Activated naive CD8-positive, alpha-beta T cell (primary cell): Measurements from ENCODE around the gene TOR1B.
"Not testable (repeated sequence)": the region's sequence is repeated elsewhere in the genome, so short reads cannot be mapped to it uniquely, and the experiment has no call there.

Experiments used
- H3K27ac Mint-ChIP-seq: one replicate; pipeline ENCODE4 v1.8.0; 2021; ENCODE audit warnings: mixed read lengths
- H3K27me3 Mint-ChIP-seq: one replicate; pipeline ENCODE4 v1.8.0; 2021; ENCODE audit warnings: mixed read lengths
- H3K36me3 Mint-ChIP-seq: one replicate; pipeline ENCODE4 v1.8.0; 2021; ENCODE audit warnings: mixed read lengths
- H3K4me1 Mint-ChIP-seq: one replicate; pipeline ENCODE4 v1.8.0; 2021; ENCODE audit warnings: low read depth, mixed read lengths
- H3K4me3 Mint-ChIP-seq: one replicate; pipeline ENCODE4 v1.8.0; 2021; ENCODE audit warnings: mild to moderate bottlenecking, mixed read lengths
- H3K9me3 Mint-ChIP-seq: one replicate; pipeline ENCODE4 v1.8.0; 2021; ENCODE audit warnings: low read depth, mixed read lengths

TOR1B gene, protein sequence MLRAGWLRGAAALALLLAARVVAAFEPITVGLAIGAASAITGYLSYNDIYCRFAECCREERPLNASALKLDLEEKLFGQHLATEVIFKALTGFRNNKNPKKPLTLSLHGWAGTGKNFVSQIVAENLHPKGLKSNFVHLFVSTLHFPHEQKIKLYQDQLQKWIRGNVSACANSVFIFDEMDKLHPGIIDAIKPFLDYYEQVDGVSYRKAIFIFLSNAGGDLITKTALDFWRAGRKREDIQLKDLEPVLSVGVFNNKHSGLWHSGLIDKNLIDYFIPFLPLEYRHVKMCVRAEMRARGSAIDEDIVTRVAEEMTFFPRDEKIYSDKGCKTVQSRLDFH

DNA sequence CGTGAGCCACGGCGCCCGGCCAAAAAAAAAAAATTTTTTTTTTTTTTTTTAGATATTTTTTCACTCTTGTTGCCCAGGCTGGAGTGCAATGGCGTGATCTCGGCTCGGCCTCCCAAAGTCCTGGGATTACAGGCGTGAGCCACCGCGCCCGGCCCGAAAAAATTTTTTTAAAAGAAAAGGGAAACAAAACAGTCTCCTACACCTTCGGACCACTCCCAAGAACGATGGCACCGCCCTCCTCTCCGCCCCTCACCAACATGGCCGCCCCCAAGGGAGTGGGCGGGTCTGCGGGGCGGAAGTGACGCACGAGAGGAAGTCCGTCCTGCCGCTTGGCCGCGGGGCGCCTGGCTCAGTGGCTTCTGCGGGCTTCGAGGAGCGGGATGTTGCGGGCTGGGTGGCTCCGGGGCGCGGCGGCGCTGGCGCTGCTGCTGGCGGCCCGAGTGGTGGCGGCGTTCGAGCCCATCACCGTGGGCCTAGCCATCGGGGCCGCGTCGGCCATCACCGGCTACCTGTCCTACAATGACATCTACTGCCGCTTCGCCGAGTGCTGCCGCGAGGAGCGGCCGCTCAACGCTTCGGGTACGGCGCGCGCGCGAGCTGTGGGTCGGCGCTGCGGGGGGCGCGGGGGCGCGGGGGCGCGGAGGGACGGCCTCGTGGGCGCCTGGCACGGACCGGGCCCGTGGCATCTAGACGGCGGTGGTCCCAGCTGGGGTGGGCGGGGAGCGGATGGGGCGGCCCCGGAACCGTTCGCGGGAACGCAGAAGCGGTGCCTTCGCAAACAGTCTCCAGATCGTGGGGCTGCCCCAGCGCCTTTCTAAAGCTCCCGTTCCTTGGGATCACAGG lies at the start of gene TOR1B:
Gene TOR1B (plus strand): TSS at position 352 of the 843 bp plus-strand sequence. CDS start 29 bp downstream, at position 381.
- Mint-ChIP-seq H3K36me3 (peaks cover 7% of the 10 kb centered on the region), H3K4me3 (peak within 1 kb of the TSS; percentile 91), H3K4me1 (peaks cover 27% of the 10 kb centered on the region), H3K27ac (peak within 1 kb of the TSS; percentile 88), H3K27me3 (no peaks in the 10 kb centered on the region), H3K9me3 (no peaks in the 10 kb centered on the region)

DNA sequence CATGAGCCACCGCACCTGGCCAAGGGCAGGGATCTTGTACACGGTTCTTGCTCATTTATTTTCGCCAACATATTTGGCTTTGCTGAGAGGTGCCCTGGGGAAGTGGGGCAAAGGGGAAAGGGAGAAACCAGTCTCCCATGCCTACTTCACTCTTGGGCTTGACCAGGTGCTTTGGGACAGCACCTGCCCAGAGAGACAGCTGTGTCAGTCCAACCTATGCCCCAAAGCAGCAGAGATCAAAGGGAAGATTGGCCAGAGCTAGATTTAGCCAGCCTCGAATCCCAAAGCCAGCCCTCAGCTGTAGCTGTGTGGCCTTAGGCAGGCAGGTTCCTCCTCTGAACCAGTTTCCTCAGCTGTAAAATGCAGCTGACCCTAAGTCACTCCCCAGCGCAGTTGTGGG lies 47.8 kb upstream of the TOR1B start:
- Mint-ChIP-seq H3K27ac (no peak overlapping the region), H3K36me3 (no peaks in the 10 kb centered on the region), H3K4me1 (peaks cover 29% of the 10 kb centered on the region), H3K27me3 (peaks cover 3% of the 10 kb centered on the region), H3K9me3 (no peaks in the 10 kb centered on the region), H3K4me3 (no peak overlapping the region)

DNA sequence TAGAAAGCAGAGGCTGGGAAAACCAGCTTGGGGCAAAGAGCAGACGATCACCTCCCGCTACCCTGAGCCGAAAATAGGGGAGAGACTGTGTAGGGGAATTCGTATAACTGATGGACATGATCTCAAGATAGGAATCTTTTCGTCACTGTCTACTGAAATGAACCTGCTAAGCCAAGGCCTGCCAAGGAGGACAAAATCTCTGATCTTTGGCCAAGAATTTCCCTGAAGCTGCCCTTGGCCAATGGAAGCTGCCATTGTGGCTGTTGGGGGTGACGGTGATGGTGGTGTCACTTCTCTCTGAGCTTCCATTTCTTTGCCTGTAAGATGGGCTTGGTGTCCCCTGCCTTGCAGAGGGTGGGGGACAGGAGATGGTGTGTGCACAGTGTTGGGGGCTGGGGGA lies 46.8 kb upstream of the TOR1B start:
- Mint-ChIP-seq H3K4me1 (peaks cover 29% of the 10 kb centered on the region), H3K36me3 (no peaks in the 10 kb centered on the region), H3K27ac (no peak overlapping the region), H3K9me3 (no peaks in the 10 kb centered on the region), H3K27me3 (peaks cover 3% of the 10 kb centered on the region), H3K4me3 (no peak overlapping the region)

DNA sequence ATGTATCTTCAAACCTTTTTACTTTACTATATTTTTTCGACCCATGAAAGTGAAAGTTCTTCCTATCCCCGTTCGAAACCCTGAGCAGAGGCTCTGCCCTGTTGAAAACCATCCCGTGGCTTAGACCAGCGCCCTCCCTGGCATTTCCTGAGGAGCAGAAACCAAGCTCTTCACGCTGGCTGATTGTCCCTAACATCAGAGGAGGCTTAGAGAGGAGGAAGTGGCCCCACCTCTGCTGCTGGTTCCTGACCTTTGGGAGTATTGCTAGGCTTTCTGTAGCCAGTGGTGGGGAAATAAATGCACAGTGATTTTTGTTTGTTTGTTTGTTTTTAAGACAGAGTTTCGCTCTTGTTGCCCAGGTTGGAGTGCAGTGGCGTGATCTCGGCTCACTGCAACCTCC lies 45.9 kb upstream of the TOR1B start:
- no peak overlapping the region for H3K27ac Mint-ChIP-seq
- H3K4me1 Mint-ChIP-seq = peaks cover 29% of the 10 kb centered on the region
- no peaks in the 10 kb centered on the region for H3K9me3 Mint-ChIP-seq
- peaks cover 3% of the 10 kb centered on the region for H3K27me3 Mint-ChIP-seq
- H3K36me3 Mint-ChIP-seq = no peaks in the 10 kb centered on the region
- no peak overlapping the region for H3K4me3 Mint-ChIP-seq

DNA sequence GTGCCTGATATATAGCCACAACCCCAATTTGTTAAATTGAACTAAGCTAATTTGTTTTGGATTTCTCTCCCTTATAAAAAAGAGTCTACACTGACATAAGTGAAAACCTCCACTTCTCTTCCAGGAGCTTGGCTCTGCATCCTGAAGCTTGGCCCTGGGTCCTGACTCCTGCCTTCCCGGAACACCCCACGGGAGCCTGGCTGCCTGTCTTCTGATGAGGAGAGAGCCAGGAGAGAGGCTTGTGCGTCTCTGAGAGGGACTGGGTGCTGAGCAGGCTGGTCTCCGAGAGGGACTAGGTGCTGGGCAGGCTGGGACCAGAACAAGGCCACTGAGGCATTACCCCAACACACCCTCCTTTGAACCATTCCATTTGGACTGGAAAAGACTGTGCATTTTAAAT lies 43.7 kb upstream of the TOR1B start:
- no peaks in the 10 kb centered on the region for H3K9me3 Mint-ChIP-seq
- no peaks in the 10 kb centered on the region for H3K36me3 Mint-ChIP-seq
- H3K27me3 Mint-ChIP-seq = peaks cover 3% of the 10 kb centered on the region
- H3K4me1 Mint-ChIP-seq = peaks cover 17% of the 10 kb centered on the region
- no peak overlapping the region for H3K27ac Mint-ChIP-seq
- no peak overlapping the region for H3K4me3 Mint-ChIP-seq

DNA sequence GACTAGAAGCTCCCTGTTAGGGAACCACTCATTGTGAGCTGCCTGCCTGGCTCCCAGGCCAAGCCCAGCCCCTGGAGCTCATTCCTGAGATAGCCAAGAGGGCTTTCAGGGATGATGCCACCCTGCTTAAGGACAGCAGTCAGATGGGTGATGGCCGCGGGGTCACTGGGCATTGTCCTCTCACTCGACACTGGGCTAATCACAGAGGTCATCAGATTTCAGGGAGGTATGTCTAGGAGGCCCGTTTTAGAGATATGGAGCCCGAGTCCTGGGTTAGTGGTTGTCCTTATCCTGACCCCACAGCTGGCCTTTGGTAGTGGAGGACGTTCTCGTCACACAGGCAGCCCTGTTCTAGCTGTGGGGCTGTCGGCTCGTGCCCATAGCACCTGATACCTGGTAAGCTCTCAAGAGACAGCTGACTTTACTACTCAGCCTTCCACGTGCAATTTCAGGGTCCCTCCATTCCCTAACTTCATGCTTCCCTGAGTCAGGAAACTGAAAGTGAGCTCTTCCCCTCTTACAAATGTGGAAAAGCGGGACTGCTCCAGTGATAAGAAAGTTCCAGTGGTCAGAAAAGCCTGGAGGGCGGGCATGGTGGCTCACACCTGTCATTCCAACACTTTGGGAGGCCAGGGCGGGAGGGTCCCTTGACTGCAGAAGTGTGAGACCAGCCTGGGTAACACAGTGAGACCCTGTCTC lies 43.0 kb upstream of the TOR1B start:
- H3K9me3 Mint-ChIP-seq = no peaks in the 10 kb centered on the region
- no peaks in the 10 kb centered on the region for H3K36me3 Mint-ChIP-seq
- peaks cover 3% of the 10 kb centered on the region for H3K27me3 Mint-ChIP-seq
- H3K4me3 Mint-ChIP-seq = no peak overlapping the region
- peaks cover 17% of the 10 kb centered on the region for H3K4me1 Mint-ChIP-seq
- no peak overlapping the region for H3K27ac Mint-ChIP-seq

DNA sequence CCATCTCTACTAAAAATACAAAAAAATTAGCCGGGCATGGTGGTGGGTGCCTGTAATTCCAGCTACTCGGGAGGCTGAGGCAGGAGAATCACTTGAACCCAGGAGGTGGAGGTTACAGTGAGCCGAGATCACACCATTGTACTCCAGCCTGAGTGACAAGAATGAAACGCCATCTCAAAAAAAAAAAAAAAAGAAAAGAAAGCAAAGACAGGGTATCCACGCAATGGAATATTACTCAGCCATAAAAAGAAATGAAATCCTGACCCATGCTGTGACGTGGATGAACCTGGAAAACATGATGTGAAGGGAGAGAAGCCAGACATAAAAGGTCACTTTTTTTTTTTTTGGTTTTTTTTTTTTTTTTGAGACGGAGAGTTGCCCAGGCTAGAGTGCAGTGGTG lies 42.2 kb upstream of the TOR1B start:
- H3K4me1 Mint-ChIP-seq = peaks cover 17% of the 10 kb centered on the region
- H3K27ac Mint-ChIP-seq, H3K9me3 Mint-ChIP-seq, H3K27me3 Mint-ChIP-seq, H3K4me3 Mint-ChIP-seq, H3K36me3 Mint-ChIP-seq: not testable (repeated sequence)

DNA sequence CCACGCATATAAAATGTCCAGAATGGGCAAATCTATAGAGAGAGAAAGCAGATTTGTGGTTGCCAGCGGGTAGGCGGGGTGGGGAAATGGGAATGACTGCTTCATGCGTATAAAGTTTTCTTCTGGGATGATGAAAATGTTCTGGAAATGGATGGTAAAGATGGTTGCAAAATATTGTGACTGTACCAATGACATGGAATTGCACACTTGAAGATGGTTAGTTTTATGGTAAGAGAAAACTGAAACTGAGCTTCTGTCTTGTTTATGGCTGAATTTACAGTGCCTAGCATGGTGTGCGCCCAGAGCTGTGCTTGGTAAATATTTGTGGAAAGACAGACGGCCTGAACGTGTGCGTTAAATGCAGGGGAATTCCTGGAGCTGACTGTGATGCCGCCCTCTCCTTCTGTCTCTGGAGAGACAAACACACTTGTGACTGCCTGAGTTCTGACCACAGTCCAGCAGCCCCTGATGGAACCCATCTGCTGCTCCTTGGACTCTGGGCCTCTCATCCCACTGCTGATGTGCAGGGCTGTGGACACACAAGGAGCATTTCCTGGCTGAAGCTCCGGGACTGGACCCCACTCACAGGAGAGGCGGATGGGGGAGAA lies 41.6 kb upstream of the TOR1B start:
- Mint-ChIP-seq H3K4me1 (peaks cover 16% of the 10 kb centered on the region), H3K27ac (no peak overlapping the region), H3K9me3 (no peaks in the 10 kb centered on the region)

DNA sequence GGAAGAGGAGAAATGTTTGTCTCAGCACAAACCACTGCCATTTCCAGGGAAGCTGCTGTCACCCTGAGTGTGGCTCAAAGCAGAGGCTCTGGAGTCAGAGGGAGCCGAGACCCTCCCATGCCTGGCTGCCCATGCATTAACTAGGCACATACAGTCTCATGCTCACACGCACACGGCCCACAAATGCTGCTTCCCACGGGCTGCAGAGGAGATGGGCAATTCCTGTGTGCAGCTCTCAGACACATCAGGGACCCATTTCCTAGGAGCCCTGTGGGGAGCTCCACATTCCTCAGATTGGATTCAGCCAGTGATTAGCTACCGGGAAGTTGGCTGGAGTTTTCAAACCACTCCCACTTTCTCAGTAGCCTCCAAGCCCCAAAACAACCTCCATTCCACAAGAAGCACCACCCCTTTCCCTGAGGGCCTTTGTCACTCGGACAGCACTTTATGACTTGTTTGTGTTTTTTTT lies 41.0 kb upstream of the TOR1B start:
- H3K36me3 Mint-ChIP-seq = no peaks in the 10 kb centered on the region
- no peak overlapping the region for H3K4me3 Mint-ChIP-seq
- H3K27ac Mint-ChIP-seq = no peak overlapping the region
- H3K4me1 Mint-ChIP-seq = peaks cover 11% of the 10 kb centered on the region
- peaks cover 3% of the 10 kb centered on the region for H3K27me3 Mint-ChIP-seq
- H3K9me3 Mint-ChIP-seq = no peaks in the 10 kb centered on the region

More for the DNA sequence above, 41.6 kb upstream of the TOR1B start:
- Mint-ChIP-seq H3K36me3 (no peaks in the 10 kb centered on the region), H3K4me3 (no peak overlapping the region), H3K27me3 (peaks cover 3% of the 10 kb centered on the region)

DNA sequence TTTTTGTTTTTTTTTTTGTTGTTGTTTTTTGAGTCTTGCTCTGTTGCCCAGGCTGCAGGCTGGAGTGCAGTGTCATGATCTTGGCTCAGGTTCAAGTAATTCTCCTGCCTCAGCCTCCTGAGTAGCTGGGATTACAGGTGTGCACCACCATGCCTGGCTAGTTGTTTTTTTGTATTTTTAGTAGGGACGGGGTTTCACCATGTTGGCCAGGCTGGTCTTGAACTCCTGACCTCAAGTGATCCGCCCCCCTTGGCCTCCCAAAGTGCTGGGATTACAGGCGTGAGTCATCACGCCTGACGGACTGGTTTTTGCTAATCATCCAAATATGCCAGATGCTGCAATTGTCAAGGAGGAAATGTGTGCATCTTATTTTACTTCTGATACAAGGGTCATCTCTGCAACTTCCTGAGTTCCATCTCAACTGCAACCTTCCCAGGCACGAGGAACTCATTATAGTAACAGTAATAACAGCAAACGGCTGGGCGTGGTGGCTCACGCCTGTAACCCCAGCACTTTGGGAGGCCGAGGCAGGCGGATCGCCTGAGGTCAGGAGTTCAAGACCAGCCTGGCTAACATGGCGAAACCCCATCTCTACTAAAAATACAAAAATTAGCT lies 40.5 kb upstream of the TOR1B start:
- not testable (repeated sequence) for H3K4me3 Mint-ChIP-seq, H3K9me3 Mint-ChIP-seq, H3K27ac Mint-ChIP-seq, H3K4me1 Mint-ChIP-seq, H3K27me3 Mint-ChIP-seq, H3K36me3 Mint-ChIP-seq

DNA sequence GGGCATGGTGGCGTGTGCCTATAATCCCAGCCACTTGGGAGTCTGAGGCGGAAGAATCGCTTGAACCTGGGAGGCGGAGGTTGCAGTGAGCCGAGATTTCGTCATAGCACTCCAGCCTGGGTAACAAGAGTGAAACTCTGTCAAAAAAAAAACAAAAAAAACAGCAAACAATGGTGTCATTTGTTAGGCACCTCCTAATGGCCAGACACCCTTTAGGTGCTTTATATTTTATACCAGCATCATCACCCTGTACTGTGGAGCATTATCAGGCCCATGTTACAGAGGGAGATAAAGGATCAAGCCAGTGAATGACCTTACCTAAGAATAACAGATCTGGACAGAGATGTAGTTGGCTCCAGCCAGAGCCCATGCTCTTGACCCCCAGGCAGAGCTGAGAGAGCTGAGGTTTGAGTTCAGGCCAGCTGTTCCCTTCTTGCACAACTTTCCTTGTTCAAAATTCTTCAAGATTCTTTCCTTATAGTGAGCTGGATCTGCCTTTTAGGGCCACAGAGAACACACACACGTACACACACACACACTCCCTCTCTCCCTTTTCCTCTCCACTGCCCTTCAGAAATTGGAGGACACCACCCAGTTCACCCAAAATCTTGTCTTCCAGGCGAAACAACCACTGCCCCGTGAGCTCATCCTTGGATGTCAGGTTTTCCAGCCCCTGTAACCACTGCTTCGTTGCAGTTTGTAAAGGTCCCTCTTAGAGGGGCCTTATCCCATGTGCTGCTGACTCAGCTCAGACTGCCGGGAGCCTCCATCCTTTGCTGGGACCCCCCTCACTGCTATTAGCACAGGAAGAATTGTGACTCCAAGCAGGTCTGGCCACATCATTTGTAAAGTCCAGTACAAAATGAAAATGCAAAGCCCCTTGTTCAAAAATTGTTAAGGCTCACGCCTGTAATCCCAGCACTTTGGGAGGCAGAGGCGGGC lies 39.7 kb upstream of the TOR1B start:
- Mint-ChIP-seq H3K4me1 (peaks cover under 1% of the 10 kb centered on the region), H3K9me3 (no peaks in the 10 kb centered on the region), H3K27ac (no peak overlapping the region), H3K36me3 (no peaks in the 10 kb centered on the region), H3K27me3 (no peaks in the 10 kb centered on the region), H3K4me3 (no peak overlapping the region)

DNA sequence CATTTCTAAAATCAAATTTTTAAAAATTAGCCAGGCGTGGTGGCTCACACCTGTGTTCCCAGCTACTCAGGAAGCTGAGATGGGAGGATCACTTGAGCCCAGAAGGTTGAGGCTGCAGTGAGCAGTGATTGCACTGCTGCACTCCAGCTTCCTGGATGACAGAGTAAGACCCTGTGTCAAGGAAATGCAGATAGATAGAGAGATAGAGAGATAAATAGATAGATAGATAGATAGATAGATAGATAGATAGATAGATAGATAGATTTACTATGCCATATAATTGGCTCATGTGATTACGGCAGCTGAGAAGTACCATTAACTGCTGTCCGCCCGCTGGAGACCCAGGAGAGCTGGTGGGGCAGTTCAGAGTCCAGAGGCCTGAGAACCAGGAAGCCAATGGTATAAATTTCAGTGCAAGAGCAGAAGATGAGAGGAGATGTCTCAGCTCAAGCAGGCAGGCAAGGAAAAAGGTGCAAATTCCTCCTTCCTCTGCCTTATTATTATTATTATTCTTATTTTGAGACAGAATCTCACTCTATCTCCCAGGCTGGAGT lies 37.1 kb upstream of the TOR1B start:
- H3K36me3 Mint-ChIP-seq = no peaks in the 10 kb centered on the region
- no peaks in the 10 kb centered on the region for H3K4me1 Mint-ChIP-seq
- H3K4me3 Mint-ChIP-seq = no peak overlapping the region
- no peaks in the 10 kb centered on the region for H3K27me3 Mint-ChIP-seq
- no peaks in the 10 kb centered on the region for H3K9me3 Mint-ChIP-seq
- H3K27ac Mint-ChIP-seq = no peak overlapping the region

DNA sequence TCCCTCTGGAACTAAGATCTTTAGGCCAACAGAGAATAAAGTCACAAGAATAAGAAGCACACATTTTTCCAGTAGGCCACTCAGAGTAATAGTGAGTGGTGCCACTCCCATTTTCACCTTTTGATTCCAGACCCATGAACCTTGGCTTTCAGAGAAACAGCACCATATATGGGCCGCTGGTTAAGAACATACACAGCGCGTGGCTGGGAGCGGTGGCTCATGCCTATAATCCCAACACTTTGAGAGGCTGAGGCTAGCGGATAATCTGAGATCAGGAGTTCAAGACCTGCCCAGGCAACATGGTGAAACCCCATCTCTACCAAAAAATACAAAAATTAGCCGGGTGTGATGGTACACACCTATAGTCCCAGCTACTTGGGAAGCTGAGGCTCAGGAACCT lies 34.5 kb upstream of the TOR1B start:
- Mint-ChIP-seq H3K27ac (no peak overlapping the region), H3K27me3 (no peaks in the 10 kb centered on the region), H3K4me3 (no peak overlapping the region)

More for the DNA sequence above, 34.5 kb upstream of the TOR1B start:
- H3K9me3 Mint-ChIP-seq = no peaks in the 10 kb centered on the region
- no peaks in the 10 kb centered on the region for H3K36me3 Mint-ChIP-seq
- no peaks in the 10 kb centered on the region for H3K4me1 Mint-ChIP-seq
